T1000 (cell line): ENCODE data around the gene TMEM98.
"Not testable (repeated sequence)": the region's sequence is repeated elsewhere in the genome, so short reads cannot be mapped to it uniquely, and the experiment has no call there.

Experiments used
- DNase-seq: peaks from one replicate; lab custom pipeline; 2025; ENCODE audit warnings: mixed read lengths; lab: John Stamatoyannopoulos, UW

The TMEM98 gene

GRCh38 chr17:32927724-32928585 lies at the start of gene TMEM98:
Gene TMEM98, plus strand, starts transcription at chr17:32928153. Its CDS starts 3,376 bp downstream, at chr17:32931529.
- no peak for DNase-seq

- DNase-seq: no peak
Observed at GRCh38 chr17:32878211-32878610, 49.7 kb upstream of the TMEM98 start.

- DNase-seq: no peak
Observed at GRCh38 chr17:32879134-32879533, 48.8 kb upstream of the TMEM98 start.

GRCh38 chr17:32880671-32881453 lies 47.1 kb upstream of the TMEM98 start:
- no peak for DNase-seq

GRCh38 chr17:32882029-32882428 lies 45.9 kb upstream of the TMEM98 start:
- no peak for DNase-seq

GRCh38 chr17:32882734-32883133 lies 45.2 kb upstream of the TMEM98 start:
- DNase-seq: no peak

- not testable (repeated sequence) for DNase-seq
Observed at GRCh38 chr17:32886951-32887350, 41.0 kb upstream of the TMEM98 start.

- DNase-seq: not testable (repeated sequence)
Observed at GRCh38 chr17:32887410-32887809, 40.5 kb upstream of the TMEM98 start.

- no peak for DNase-seq
Observed at GRCh38 chr17:32894245-32894644, 33.7 kb upstream of the TMEM98 start.

GRCh38 chr17:32896647-32897258 lies 31.2 kb upstream of the TMEM98 start:
- no peak for DNase-seq

- no peak for DNase-seq
Observed at GRCh38 chr17:32899236-32900013, 28.5 kb upstream of the TMEM98 start.

GRCh38 chr17:32901743-32902142 lies 26.2 kb upstream of the TMEM98 start:
- DNase-seq: no peak

- DNase-seq: no peak
Observed at GRCh38 chr17:32903774-32904673, 23.9 kb upstream of the TMEM98 start.

GRCh38 chr17:32904891-32905290 lies 23.1 kb upstream of the TMEM98 start:
- no peak for DNase-seq

GRCh38 chr17:32907583-32907982 lies 20.4 kb upstream of the TMEM98 start:
- DNase-seq: no peak

- no peak for DNase-seq
Observed at GRCh38 chr17:32909787-32910369, 18.1 kb upstream of the TMEM98 start.

- DNase-seq: no peak
Observed at GRCh38 chr17:32910769-32911168, 17.2 kb upstream of the TMEM98 start.

- DNase-seq: no peak
Observed at GRCh38 chr17:32912218-32912897, 15.6 kb upstream of the TMEM98 start.

- no peak for DNase-seq
Observed at GRCh38 chr17:32913593-32913992, 14.4 kb upstream of the TMEM98 start.

GRCh38 chr17:32914181-32914580 lies 13.8 kb upstream of the TMEM98 start:
- no peak for DNase-seq
